HG02870 (cell line): ENCODE results near the gene GRID1.

ENCODE experiments used
- ATAC-seq: cut with Tn5 transposase; IDR thresholded peaks from one replicate; pipeline ENCODE4 v1.9.1; 2021; ENCODE audit warnings: mild to moderate bottlenecking, moderate library complexity; ENCODE audit not compliant: unreplicated experiment

The GRID1 gene

DNA sequence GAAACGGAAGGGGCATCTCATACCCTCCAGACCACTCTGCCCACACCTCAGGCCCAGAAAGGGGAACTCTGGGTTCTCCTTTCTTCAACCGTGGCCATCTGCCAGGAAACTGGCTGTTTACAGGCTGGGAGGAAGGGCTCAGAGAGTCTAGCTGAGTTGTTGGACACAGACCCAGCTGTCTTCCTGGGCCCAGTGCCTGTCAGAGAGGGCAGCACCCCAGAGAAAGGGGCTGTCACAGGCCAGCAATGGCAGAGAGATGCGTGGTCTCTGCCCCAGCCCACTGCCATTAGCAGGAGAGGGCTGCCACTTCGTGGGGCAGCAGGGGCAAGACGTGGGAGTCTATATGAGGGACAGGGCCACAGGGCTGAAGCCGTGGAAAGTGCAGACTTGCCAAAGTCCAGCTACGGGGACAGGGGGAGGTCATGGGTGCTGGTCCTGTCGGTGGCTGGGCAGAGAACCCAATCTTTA, 11.0 kb downstream of the GRID1 start:
- no peak for ATAC-seq

GRCh38 chr10:86354761-86355540, 11.6 kb downstream of the GRID1 start:
- ATAC-seq, result peak; percentile 44

DNA sequence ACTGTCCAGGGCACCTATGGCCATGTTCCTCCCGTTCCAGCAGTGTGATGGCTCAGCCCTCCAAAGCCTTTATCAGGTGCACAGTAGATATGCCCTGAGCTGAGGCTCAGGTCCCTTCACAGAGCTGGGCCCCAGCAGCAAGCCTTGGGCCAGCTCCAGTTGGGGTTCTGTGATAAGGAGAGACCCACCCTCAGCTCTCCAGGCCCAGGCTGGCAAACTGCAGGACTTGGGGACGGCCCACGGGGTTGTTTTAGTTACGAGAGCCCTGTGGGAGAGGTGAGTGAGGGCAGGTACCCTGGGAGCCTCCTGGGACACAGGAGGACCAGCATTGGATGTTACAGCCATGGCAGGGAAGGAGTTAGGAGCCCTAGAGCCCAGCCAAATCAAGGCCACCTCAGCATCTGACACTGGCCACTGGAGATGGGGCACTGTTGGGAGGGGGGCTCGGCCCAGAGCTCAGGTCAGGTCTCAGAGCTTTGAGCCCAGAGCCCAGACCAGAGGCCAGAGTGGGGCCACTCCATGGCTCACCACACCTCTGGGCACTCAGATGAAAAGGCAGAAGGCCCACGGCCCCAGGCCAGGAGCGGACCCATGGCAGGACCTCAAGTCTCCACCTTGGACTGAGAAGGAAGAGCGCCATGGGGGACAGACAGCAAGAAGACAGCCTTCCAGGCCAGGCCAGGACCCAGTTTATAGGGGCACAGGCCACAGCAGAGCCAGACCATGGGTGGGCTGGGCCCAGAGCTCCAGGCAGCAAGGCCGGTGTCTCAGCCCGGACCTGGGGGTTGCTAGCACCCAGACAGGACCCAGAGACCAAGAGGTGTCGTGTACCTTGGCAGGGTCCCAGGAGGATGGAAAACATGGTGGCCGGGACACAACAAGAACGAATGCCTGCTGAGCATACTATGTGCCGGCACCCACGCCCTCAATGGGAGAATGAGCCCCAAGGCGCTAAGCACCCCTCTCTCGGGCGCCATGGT, 12.8 kb downstream of the GRID1 start:
- ATAC-seq, result no peak

DNA sequence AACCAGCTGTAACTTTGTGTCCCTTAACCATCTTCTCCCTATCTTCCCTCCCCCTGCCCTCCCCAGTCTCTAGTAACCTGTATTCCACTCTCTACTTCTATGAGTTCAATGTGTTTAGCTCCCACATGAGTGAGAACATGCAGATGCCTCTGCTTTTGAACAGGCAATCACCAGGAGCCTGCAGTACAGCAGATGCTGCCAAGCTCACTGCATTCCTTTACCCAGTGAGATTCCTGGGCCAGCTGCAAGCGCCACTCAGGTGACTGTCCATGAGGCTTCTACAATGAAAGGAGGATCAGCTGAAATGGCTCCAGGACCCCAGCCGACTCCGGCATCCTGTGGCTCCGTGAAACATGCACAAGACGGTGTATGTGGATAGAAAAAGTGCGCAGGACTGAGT, 15.7 kb downstream of the GRID1 start:
- no peak for ATAC-seq

DNA sequence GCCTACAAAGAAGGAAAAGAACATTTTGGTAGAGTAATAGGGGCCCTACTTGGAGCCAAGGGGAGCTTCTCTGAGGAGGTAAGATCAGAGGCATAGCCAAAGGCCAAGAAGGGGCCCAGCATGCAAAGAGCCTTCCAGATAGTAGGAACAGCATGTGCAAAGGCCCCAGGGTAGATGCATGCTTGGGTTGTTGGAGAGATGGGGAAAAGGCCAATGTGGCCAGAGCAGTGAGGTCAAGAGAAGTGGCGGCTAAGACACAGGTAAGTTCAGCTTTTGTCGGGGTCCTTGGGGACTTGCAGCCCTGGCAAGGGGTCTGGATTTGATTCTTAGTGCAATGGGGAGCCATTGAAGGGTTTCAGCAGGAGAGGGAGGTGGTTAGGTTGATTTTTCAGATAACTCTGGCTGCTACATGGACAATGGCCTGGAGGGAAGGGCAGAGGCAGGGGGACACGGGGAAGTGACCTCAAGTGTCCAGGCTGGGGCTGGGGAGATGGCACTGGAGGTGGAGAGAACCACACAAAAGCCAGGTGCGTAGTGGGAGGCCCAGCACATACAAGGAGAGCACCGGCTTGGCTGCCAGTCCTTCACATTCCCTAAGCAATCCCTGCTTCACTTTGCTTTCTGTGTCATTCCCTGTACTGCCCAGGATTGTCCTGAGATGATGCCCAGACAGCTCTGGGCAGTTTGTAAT, 16.5 kb downstream of the GRID1 start:
- no peak for ATAC-seq

GRCh38 chr10:86349474-86349873, 17.1 kb downstream of the GRID1 start:
- ATAC-seq, result no peak

GRCh38 chr10:86348321-86349210, 18.0 kb downstream of the GRID1 start:
- no peak for ATAC-seq

GRCh38 chr10:86347856-86348255, 18.7 kb downstream of the GRID1 start:
- no peak for ATAC-seq

GRCh38 chr10:86346799-86347665, 19.6 kb downstream of the GRID1 start:
- no peak for ATAC-seq

- no peak for ATAC-seq
Measured at GRCh38 chr10:86345859-86346798, 20.5 kb downstream of the GRID1 start.

GRCh38 chr10:86345296-86345858, 21.2 kb downstream of the GRID1 start:
- ATAC-seq, result no peak

DNA sequence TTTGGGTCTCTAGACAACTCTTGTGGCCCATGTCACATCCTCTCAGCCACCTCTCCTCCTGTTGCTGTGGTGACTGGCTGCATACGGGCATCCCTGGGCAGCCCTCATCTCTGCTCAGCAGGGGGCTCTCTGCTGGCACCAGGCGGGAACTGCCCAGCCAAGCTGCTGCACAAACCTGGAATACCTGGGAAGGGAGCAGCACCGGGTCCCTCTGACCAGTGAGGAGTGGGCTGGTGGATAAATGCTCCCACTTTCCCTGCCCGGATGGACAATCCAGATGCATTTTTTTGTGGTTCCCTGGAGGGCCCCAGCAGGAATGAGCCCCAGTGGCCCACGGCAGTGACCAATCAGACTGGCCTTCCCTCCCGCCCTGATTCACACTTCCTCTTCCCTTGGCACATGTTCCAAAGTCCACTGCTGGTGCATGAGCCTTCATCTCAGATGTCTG, 21.9 kb downstream of the GRID1 start:
- no peak for ATAC-seq

- ATAC-seq, result no peak
Measured at GRCh38 chr10:86344281-86344680, 22.3 kb downstream of the GRID1 start.

- no peak for ATAC-seq
Measured at GRCh38 chr10:86343761-86344160, 22.8 kb downstream of the GRID1 start.

DNA sequence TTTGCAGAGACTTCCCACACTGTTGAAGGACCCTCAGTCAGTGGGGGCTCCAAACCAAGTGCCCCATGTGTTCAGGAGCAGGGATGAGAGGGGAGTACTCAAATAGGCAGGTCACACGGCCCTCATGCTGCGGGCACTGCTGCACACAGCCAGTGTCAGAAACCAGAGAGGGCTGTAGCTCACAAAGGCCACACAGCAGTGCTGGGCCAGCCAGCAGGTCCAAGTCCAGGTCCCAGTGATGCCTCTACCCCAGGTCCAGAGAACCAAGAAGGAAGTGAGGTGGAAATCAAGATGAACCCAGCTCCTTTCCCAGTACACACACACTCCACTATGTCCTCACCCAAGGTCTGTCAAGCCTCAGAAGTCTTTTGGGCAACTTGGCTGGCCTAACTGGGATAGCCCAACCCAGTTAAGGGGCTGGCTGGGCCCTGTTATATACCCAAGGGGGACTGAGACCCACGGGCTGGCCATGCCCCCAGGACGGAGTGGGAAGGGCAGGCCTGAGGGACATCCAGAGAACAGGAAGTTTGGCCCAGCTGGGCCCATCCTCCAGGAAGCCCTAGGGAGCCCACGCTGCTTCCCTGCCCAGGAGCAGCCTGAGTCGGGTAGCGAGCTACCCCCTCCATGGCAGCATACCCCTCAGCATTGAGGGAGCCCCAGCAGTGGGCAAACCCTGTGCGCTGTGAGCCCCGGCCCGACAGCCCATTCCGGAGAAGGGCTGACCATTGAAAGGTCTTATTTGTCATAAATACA, 24.3 kb downstream of the GRID1 start:
- ATAC-seq, result no peak

DNA sequence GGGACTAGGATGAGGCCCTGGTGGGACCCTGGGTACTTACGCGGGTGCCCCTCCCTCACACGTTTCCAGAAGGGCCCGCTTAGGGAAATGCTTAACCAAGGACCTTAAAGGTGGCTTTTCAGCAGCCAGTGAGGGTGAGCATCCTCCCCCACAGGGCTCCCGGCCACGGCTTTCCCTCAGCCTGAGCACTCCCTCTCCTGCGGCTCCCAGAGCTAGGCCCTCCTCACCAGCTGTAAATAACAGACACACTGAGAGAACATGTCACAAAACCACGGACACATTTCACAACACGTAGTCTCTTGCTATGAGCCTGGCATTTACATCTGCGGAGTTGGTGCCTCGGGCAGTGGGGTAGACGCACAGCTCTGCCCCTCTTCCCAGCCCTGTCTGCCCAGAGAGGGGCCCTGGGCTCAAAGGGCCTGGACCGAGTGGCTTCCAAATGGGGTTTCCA, 25.2 kb downstream of the GRID1 start:
- ATAC-seq, result no peak

GRCh38 chr10:86340991-86341260, 25.7 kb downstream of the GRID1 start:
- ATAC-seq, result no peak
